ENCODE measurements around the gene BUB3.

Gene BUB3

GRCh38 chr10:123191886-123192285 lies 37.7 kb downstream of the BUB3 start:
- Histone ChIP-seq H3K4me3 (ENCODE audit: low read length) (no peak overlapping the region), H3K9me3 (ENCODE audit: insufficient read depth, low read depth, low read length) (no peaks in the 10 kb centered on the region), H3K36me3 (ENCODE audit: insufficient read depth, low read depth, low read length) (no peaks in the 10 kb centered on the region)

GRCh38 chr10:123194056-123194455 lies 39.9 kb downstream of the BUB3 start:
- no peaks in the 10 kb centered on the region for H3K36me3 ChIP-seq (ENCODE audit: insufficient read depth, low read depth, low read length)
- no peak overlapping the region for H3K27ac ChIP-seq (ENCODE audit: low read length)
- no peaks in the 10 kb centered on the region for H3K27me3 ChIP-seq (ENCODE audit: insufficient read depth, low read length)
- no peak overlapping the region for H3K4me3 ChIP-seq (ENCODE audit: low read length)
- peaks cover 14% of the 10 kb centered on the region for H3K4me1 ChIP-seq (ENCODE audit: insufficient read depth, low read length)
- no peaks in the 10 kb centered on the region for H3K9me3 ChIP-seq (ENCODE audit: insufficient read depth, low read depth, low read length)
- H3K9ac ChIP-seq (ENCODE audit: low read depth, low read length): no peak overlapping the region

More at GRCh38 chr10:123191886-123192285, 37.7 kb downstream of the BUB3 start:
- Histone ChIP-seq H3K9ac (ENCODE audit: low read depth, low read length) (no peak overlapping the region), H3K27me3 (ENCODE audit: insufficient read depth, low read length) (no peaks in the 10 kb centered on the region), H3K27ac (ENCODE audit: low read length) (no peak overlapping the region), H3K4me1 (ENCODE audit: insufficient read depth, low read length) (peaks cover 14% of the 10 kb centered on the region)

GRCh38 chr10:123200531-123200930 lies 46.3 kb downstream of the BUB3 start:
- Histone ChIP-seq H3K36me3 (ENCODE audit: insufficient read depth, low read depth, low read length) (no peaks in the 10 kb centered on the region), H3K4me1 (ENCODE audit: insufficient read depth, low read length) (no peaks in the 10 kb centered on the region), H3K9me3 (ENCODE audit: insufficient read depth, low read depth, low read length) (no peaks in the 10 kb centered on the region), H3K4me3 (ENCODE audit: low read length) (no peak overlapping the region), H3K9ac (ENCODE audit: low read depth, low read length) (no peak overlapping the region), H3K27me3 (ENCODE audit: insufficient read depth, low read length) (no peaks in the 10 kb centered on the region), H3K27ac (ENCODE audit: low read length) (no peak overlapping the region)

- Histone ChIP-seq H3K27me3 (ENCODE audit: insufficient read depth, low read length) (no peaks in the 10 kb centered on the region), H3K27ac (ENCODE audit: low read length) (no peak overlapping the region), H3K36me3 (ENCODE audit: insufficient read depth, low read depth, low read length) (no peaks in the 10 kb centered on the region), H3K9me3 (ENCODE audit: insufficient read depth, low read depth, low read length) (no peaks in the 10 kb centered on the region), H3K9ac (ENCODE audit: low read depth, low read length) (no peak overlapping the region), H3K4me1 (ENCODE audit: insufficient read depth, low read length) (no peaks in the 10 kb centered on the region), H3K4me3 (ENCODE audit: low read length) (no peak overlapping the region)
Measured at GRCh38 chr10:123202506-123202905, 48.3 kb downstream of the BUB3 start.

- Histone ChIP-seq H3K9ac (ENCODE audit: low read depth, low read length) (no peak overlapping the region), H3K27me3 (ENCODE audit: insufficient read depth, low read length) (no peaks in the 10 kb centered on the region), H3K4me3 (ENCODE audit: low read length) (no peak overlapping the region), H3K36me3 (ENCODE audit: insufficient read depth, low read depth, low read length) (no peaks in the 10 kb centered on the region), H3K27ac (ENCODE audit: low read length) (no peak overlapping the region), H3K4me1 (ENCODE audit: insufficient read depth, low read length) (no peaks in the 10 kb centered on the region), H3K9me3 (ENCODE audit: insufficient read depth, low read depth, low read length) (no peaks in the 10 kb centered on the region)
Measured at GRCh38 chr10:123203393-123204126, 49.4 kb downstream of the BUB3 start.

GRCh38 chr10:123204127-123204461 lies 49.9 kb downstream of the BUB3 start:
- Histone ChIP-seq H3K4me1 (ENCODE audit: insufficient read depth, low read length) (no peaks in the 10 kb centered on the region), H3K9me3 (ENCODE audit: insufficient read depth, low read depth, low read length) (no peaks in the 10 kb centered on the region), H3K36me3 (ENCODE audit: insufficient read depth, low read depth, low read length) (no peaks in the 10 kb centered on the region)

GRCh38 chr10:123205041-123205440 lies 50.8 kb downstream of the BUB3 start:
- no peaks in the 10 kb centered on the region for H3K9me3 ChIP-seq (ENCODE audit: insufficient read depth, low read depth, low read length)
- no peaks in the 10 kb centered on the region for H3K27me3 ChIP-seq (ENCODE audit: insufficient read depth, low read length)
- H3K4me3 ChIP-seq (ENCODE audit: low read length): no peak overlapping the region
- H3K36me3 ChIP-seq (ENCODE audit: insufficient read depth, low read depth, low read length): no peaks in the 10 kb centered on the region
- H3K9ac ChIP-seq (ENCODE audit: low read depth, low read length): no peak overlapping the region
- no peak overlapping the region for H3K27ac ChIP-seq (ENCODE audit: low read length)
- H3K4me1 ChIP-seq (ENCODE audit: insufficient read depth, low read length): no peaks in the 10 kb centered on the region

More at GRCh38 chr10:123204127-123204461, 49.9 kb downstream of the BUB3 start:
- Histone ChIP-seq H3K4me3 (ENCODE audit: low read length) (no peak overlapping the region), H3K27me3 (ENCODE audit: insufficient read depth, low read length) (no peaks in the 10 kb centered on the region), H3K9ac (ENCODE audit: low read depth, low read length) (no peak overlapping the region), H3K27ac (ENCODE audit: low read length) (no peak overlapping the region)

- Histone ChIP-seq H3K36me3 (ENCODE audit: insufficient read depth, low read depth, low read length) (no peaks in the 10 kb centered on the region), H3K27me3 (ENCODE audit: insufficient read depth, low read length) (no peaks in the 10 kb centered on the region), H3K9ac (ENCODE audit: low read depth, low read length) (no peak overlapping the region), H3K4me3 (ENCODE audit: low read length) (no peak overlapping the region), H3K27ac (ENCODE audit: low read length) (no peak overlapping the region), H3K9me3 (ENCODE audit: insufficient read depth, low read depth, low read length) (peaks cover 3% of the 10 kb centered on the region; the same call in 1 of the 2 replicates), H3K4me1 (ENCODE audit: insufficient read depth, low read length) (peaks cover 11% of the 10 kb centered on the region; the same call in 1 of the 2 replicates)
Measured at GRCh38 chr10:123212063-123212462, 57.9 kb downstream of the BUB3 start.

GRCh38 chr10:123212640-123213039 lies 58.4 kb downstream of the BUB3 start:
- Histone ChIP-seq H3K9me3 (ENCODE audit: insufficient read depth, low read depth, low read length) (peaks cover 3% of the 10 kb centered on the region; the same call in 1 of the 2 replicates), H3K4me1 (ENCODE audit: insufficient read depth, low read length) (peaks cover 12% of the 10 kb centered on the region; the same call in 1 of the 2 replicates), H3K4me3 (ENCODE audit: low read length) (no peak overlapping the region; the same call in 1 of the 2 replicates), H3K36me3 (ENCODE audit: insufficient read depth, low read depth, low read length) (no peaks in the 10 kb centered on the region), H3K9ac (ENCODE audit: low read depth, low read length) (peak overlapping the region; percentile 57; the same call in 1 of the 2 replicates), H3K27me3 (ENCODE audit: insufficient read depth, low read length) (no peaks in the 10 kb centered on the region), H3K27ac (ENCODE audit: low read length) (no peak overlapping the region)

GRCh38 chr10:123213192-123213591 lies 59.0 kb downstream of the BUB3 start:
- no peak overlapping the region; the same call in 1 of the 2 replicates for H3K4me3 ChIP-seq (ENCODE audit: low read length)
- H3K9ac ChIP-seq (ENCODE audit: low read depth, low read length): peak overlapping the region; percentile 57; the same call in 1 of the 2 replicates
- no peak overlapping the region for H3K27ac ChIP-seq (ENCODE audit: low read length)
- peaks cover 12% of the 10 kb centered on the region; the same call in 1 of the 2 replicates for H3K4me1 ChIP-seq (ENCODE audit: insufficient read depth, low read length)
- H3K9me3 ChIP-seq (ENCODE audit: insufficient read depth, low read depth, low read length): peaks cover 3% of the 10 kb centered on the region; the same call in 1 of the 2 replicates
- no peaks in the 10 kb centered on the region for H3K27me3 ChIP-seq (ENCODE audit: insufficient read depth, low read length)
- no peaks in the 10 kb centered on the region for H3K36me3 ChIP-seq (ENCODE audit: insufficient read depth, low read depth, low read length)

All from iPS-20b (cell line).